Epithelial cell of esophagus (primary cell): Measurements from ENCODE around the gene CASKIN2.

ENCODE experiments used
- DNase-seq: peaks from one replicate; pipeline ENCODE4 v3.0.0; 2010; ENCODE audit warnings: low read depth
- H3K4me3 ChIP-seq: 2 replicates; pipeline ENCODE4 v1.5.1; 2011; ENCODE audit warnings: mild to moderate bottlenecking, low read length, control low read depth
- TF ChIP-seq, protein P1 (sequence below): IDR thresholded peaks from 2 replicates; pipeline ENCODE4 v1.5.1; 2011; ENCODE audit warnings: low read depth, mild to moderate bottlenecking, low read length, control low read depth, inconsistent platforms; ENCODE audit not compliant: insufficient read depth; ENCODE audit errors: missing control alignments

Gene CASKIN2

DNA sequence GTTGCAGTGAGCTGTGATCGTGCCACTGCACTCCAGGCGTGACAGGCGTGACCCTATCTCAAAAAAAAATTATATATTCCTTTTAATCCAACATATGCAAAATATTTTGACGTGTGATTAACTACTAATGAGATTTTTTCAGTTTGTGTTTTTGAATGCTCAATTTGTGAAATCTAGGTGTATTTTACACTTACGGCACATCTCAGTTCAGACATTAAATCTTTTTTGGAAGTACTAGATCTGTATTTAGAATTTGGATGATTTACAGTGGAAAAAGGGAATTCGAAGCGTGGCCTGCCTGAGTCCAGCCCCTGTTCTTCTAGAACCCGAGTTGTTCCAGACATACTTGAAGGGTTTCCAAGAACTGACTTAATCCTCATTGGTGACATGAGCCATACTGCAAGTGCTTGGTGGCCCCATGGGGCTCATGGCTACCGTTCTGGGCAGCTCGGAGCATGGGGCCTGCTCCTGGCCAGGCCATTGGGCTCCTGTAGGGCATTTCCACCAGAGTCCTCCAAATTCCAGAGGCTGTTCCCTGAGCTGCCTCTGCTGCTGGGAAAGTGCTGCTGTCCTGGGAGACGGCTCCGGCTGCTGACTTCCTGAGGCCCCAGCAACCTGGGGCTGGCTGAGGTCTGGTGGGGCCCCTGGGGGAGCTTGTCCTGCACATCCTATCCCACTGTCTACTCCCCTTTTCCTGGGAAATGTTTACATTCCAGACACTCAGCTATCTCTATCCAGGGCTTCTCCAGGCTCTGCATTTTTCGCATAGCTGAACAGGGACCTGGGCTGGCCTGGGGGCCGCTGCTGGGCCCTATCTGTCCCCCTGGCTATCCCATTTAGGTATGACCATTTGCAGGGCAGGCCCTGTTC, 37.3 kb upstream of the CASKIN2 start:
- no peak for DNase-seq
- TF ChIP-seq, protein P1, sequence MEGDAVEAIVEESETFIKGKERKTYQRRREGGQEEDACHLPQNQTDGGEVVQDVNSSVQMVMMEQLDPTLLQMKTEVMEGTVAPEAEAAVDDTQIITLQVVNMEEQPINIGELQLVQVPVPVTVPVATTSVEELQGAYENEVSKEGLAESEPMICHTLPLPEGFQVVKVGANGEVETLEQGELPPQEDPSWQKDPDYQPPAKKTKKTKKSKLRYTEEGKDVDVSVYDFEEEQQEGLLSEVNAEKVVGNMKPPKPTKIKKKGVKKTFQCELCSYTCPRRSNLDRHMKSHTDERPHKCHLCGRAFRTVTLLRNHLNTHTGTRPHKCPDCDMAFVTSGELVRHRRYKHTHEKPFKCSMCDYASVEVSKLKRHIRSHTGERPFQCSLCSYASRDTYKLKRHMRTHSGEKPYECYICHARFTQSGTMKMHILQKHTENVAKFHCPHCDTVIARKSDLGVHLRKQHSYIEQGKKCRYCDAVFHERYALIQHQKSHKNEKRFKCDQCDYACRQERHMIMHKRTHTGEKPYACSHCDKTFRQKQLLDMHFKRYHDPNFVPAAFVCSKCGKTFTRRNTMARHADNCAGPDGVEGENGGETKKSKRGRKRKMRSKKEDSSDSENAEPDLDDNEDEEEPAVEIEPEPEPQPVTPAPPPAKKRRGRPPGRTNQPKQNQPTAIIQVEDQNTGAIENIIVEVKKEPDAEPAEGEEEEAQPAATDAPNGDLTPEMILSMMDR: no peak
- H3K4me3 ChIP-seq: no peak overlapping the region

DNA sequence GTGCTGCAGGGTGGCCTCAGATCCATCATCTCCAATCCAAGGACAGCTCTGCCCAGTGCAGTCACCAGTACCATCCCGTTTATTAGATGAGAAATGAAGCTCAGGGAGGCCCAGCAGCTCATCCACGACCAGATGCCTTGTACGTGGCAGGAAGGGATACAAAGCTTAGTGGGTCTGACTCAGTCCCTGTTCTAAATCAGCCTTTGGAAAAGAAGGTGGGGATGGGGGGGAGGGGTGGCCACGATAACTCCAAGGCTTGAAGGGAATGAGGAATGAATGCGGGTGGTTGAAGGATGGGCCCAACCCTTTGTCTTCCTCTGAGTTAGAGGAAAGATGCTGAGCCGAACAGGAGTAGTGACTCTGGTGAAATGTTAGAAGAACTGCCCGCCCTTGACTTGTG, 35.9 kb upstream of the CASKIN2 start:
- H3K4me3 ChIP-seq: no peak overlapping the region
- TF ChIP-seq, protein P1: no peak
- DNase-seq: no peak

DNA sequence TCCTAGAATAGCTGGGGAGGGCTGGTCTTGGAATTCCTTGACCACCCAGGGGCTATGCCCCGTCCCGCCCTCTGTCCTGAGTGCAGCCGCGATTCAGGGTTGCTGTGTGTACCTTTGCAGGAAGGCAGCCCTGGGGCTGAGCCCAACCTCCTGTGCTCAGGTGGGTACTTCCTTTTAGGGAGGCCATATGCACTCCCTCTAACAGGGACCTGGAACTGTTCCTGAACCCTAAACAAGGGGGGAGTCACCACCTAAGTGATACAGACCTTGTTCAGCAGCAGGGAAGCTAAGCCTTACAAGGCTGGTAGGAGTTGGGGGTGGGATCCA, 34.8 kb upstream of the CASKIN2 start:
- DNase-seq: no peak
- TF ChIP-seq, protein P1: no peak
- no peak overlapping the region for H3K4me3 ChIP-seq

DNA sequence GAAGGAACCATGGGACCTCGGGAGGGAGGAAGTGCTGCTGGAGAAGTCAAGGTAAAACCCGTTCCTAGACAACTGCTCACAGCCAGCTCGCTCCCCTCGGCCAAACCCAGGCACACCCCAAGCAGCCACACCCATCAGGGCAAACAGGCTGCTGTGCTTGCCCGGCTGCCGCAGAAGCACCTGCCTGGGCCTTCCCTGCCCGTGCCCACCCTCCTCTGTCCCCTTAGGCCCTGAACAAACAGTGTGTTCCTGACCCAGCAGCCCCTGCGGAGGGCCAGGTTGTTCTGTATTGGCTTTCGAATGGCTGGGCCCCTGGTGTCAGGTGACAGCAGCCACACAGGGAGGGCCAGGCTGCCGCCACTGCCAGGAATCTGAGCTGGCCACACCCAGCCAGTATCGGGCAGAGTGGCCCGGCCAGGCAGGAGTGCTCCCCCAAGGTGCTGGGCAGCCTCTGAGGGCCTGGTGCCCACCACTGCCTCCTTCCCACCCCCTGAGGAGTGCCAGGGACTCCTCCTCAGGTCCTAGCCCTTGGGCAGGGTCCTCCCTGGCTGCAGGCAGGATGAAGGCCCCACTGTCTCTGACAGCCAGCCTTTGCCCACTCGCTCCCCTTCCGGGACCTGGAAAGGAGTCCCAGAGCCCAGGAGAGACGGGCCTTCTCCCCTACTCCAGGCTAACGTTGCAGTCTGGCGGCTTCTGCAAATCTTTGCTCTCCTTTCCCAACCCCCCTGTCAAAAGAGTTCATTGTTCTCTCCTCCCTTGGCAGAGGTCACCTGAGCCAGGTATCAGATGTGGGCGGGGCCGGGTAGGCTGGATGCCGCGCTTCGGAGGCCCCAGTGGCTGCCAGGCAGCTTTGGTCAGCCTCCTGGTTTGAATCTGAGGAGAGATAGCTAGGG, 34.2 kb upstream of the CASKIN2 start:
- H3K4me3 ChIP-seq: no peak overlapping the region
- peak; percentile 70 for DNase-seq
- TF ChIP-seq, protein P1: no peak

GRCh38 chr17:75548813-75549212, 33.5 kb upstream of the CASKIN2 start:
- no peak overlapping the region for H3K4me3 ChIP-seq
- no peak for DNase-seq
- TF ChIP-seq, protein P1: no peak

- no peak for DNase-seq
- no peak overlapping the region for H3K4me3 ChIP-seq
- TF ChIP-seq, protein P1: no peak
These were observed 31.8 kb upstream of the CASKIN2 start for GRCh38 chr17:75547091-75547490.

DNA sequence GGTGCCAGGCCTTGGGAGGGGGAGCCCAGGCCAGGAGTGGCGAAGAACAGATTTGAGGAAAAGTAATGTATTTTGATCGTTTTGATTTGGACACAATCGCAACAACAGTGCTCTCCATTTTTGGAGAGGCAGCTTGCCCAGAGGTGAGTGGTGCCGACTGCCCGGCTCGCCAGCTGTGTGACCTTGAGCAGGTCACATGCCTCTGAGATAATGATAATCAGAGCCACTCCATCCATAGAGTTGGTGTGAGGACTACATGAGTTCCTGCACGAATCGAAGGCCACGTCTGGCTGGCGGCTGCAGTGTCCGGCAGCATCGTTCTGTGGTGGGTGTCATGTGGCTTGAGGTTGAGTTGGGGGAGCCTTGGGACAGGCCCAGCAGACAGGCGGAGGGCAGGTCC, 30.8 kb upstream of the CASKIN2 start:
- TF ChIP-seq, protein P1: no peak
- no peak overlapping the region for H3K4me3 ChIP-seq
- no peak for DNase-seq
